PC-3 (cell line): ENCODE results near the gene CAST. TPM values are rescaled to one million over a fixed set of nuclear protein-coding genes. Genes with fewer than 3 reads are reported as not detected.
A peak's percentile ranks its signal among the peaks of the same experiment; 100 is the strongest.

Source experiments
- ATAC-seq: fragments of 200-7000 bp; cut with Tn5 transposase; 2 replicates; pipeline ENCODE4 v1.9.1; 2020; ENCODE audit warnings: mild to moderate bottlenecking, moderate library complexity
- BruUV-seq: library from RNA; stranded (reverse); fragments of 400-500 nt; replicated peaks from 2 replicates; lab custom pipeline; 2021; lab: Mats Ljungman, UMichigan
- CTCF ChIA-PET: fragments of 300-600 bp; sonication (Branson Sonifier 250); formaldehyde crosslinking; loops from one replicate; lab custom pipeline; 2022; ENCODE audit warnings: antibody characterized with exemption; lab: Charles Lee
- POLR2A ChIA-PET: fragments of 300-600 bp; sonication (Branson Sonifier 250); formaldehyde crosslinking; loops from one replicate; lab custom pipeline; 2022; ENCODE audit warnings: antibody characterized with exemption; ENCODE audit not compliant: unreplicated experiment; lab: Charles Lee
- DNase-seq: peaks from one replicate; pipeline ENCODE4 v3.0.0-alpha.2; 2015
- H2AFZ ChIP-seq: fragments of 300-600 bp; sonication (generic); 2 replicates; pipeline ENCODE4 v1.6.0; 2016; ENCODE audit warnings: antibody characterized with exemption, low read length
- H3F3A ChIP-seq: fragments of 300-600 bp; sonication (generic); one replicate; pipeline ENCODE4 v1.6.0; 2017; ENCODE audit warnings: antibody characterized with exemption, low read length, control low read depth, mild to moderate bottlenecking; ENCODE audit not compliant: unreplicated experiment
- H3K27ac ChIP-seq: fragments of 300-600 bp; sonication (generic); 2 replicates; pipeline ENCODE4 v1.5.1; 2016; ENCODE audit warnings: mild to moderate bottlenecking, low read length
- H3K27me3 ChIP-seq: fragments of 300-600 bp; sonication (generic); 2 replicates; pipeline ENCODE4 v1.6.1; 2016; ENCODE audit warnings: low read length, mixed read lengths
- H3K36me3 ChIP-seq: fragments of 300-600 bp; sonication (generic); 2 replicates; pipeline ENCODE4 v1.6.1; 2016; ENCODE audit warnings: low read depth, mixed run types, low read length, mixed read lengths
- H3K4me1 ChIP-seq: fragments of 300-600 bp; sonication (generic); 2 replicates; pipeline ENCODE4 v1.5.1; 2016; ENCODE audit warnings: low read length; ENCODE audit not compliant: insufficient read depth
- H3K4me2 ChIP-seq: fragments of 300-600 bp; sonication (generic); 2 replicates; pipeline ENCODE4 v1.6.0; 2016; ENCODE audit warnings: low read length
- H3K4me3 ChIP-seq: fragments of 300-600 bp; sonication (generic); 2 replicates; pipeline ENCODE4 v1.5.1; 2016; ENCODE audit warnings: mild to moderate bottlenecking, low read length, mixed read lengths
- H3K79me2 ChIP-seq: fragments of 300-600 bp; sonication (generic); 2 replicates; pipeline ENCODE4 v1.6.1; 2017; ENCODE audit warnings: low read length, mixed read lengths
- H3K9ac ChIP-seq: fragments of 300-600 bp; sonication (generic); 2 replicates; pipeline ENCODE4 v1.6.0; 2016; ENCODE audit warnings: mild to moderate bottlenecking, low read length
- H3K9me2 ChIP-seq: fragments of 300-600 bp; sonication (generic); replicated peaks from 2 replicates; pipeline ENCODE4 v1.6.1; 2016; ENCODE audit warnings: mixed run types, low read length, mixed read lengths
- H3K9me3 ChIP-seq: fragments of 300-600 bp; sonication (generic); 2 replicates; pipeline ENCODE4 v1.6.1; 2016; ENCODE audit warnings: low read length, mixed read lengths
- H4K20me1 ChIP-seq: fragments of 300-600 bp; sonication (generic); 2 replicates; pipeline ENCODE4 v1.6.1; 2016; ENCODE audit warnings: low read length, mixed read lengths
- EZH2 ChIP-seq: fragments of 300-600 bp; sonication (generic); IDR thresholded peaks from one replicate; pipeline ENCODE4 v1.6.1; 2017; ENCODE audit warnings: antibody characterized with exemption, mild to moderate bottlenecking, low read length; ENCODE audit not compliant: unreplicated experiment
- EZH2phosphoT487 ChIP-seq: fragments of 300-600 bp; sonication (generic); IDR thresholded peaks from 2 replicates; pipeline ENCODE4 v1.6.1; 2018; ENCODE audit warnings: mild to moderate bottlenecking, antibody characterized with exemption, low read length, borderline replicate concordance
- intact Hi-C: fragments of 100-400 bp; cut with micrococcal nuclease; formaldehyde crosslinking; loops from 2 replicates; pipeline ENCODE4 v1.9.0; 2023
- total RNA-seq: library from RNA; depleted of rRNA; stranded (reverse); fragments of >200 nt; gene quantifications from 2 replicates; pipeline ENCODE4 v1.2.3, GENCODE V29; 2014
- TF ChIP-seq, protein P1 (sequence below): fragments of 300-600 bp; sonication (generic); conservative IDR thresholded peaks from 2 replicates; pipeline ENCODE4 v1.5.1; 2017; ENCODE audit warnings: antibody characterized with exemption, low read depth, mild to moderate bottlenecking, low read length

CAST gene
- total RNA-seq, 1 experiment from 2014 or later: 73.2 TPM

DNA sequence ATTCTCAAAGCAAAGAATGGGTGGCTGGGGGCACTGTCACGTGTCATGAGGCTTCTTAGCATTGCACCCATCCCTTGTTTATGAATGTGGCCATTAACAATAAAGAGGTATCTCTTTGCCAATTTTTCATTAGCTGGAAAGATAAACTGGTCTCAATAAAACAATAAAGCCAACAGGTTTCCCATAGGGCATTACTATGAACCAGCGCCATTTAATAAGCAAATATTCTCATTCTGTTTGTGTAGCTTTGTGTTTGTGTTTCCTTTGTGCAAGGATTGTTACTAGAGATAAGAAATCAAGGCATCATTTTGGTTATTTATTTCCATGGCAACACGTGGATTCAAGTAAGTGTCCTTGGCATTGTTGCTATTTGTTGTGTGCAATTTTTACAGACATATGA is 37.6 kb upstream of the CAST start:
- Histone ChIP-seq H3K9me3 (no peaks in the 10 kb centered on the region), H3K27me3 (no peaks in the 10 kb centered on the region), H3K79me2 (no peaks in the 10 kb centered on the region), H3K4me1 (peaks cover 33% of the 10 kb centered on the region), H3K9me2 (no peaks in the 10 kb centered on the region), H3K4me3 (no peak overlapping the region), H3K9ac (no peak overlapping the region), H3K36me3 (no peaks in the 10 kb centered on the region), H3K27ac (no peak overlapping the region), H2AFZ (no peak overlapping the region), H3F3A (peaks cover 4% of the 10 kb centered on the region), H4K20me1 (no peaks in the 10 kb centered on the region), H3K4me2 (no peak overlapping the region)
- ATAC-seq: no peak
- intact Hi-C loops: loop anchor here (10.0 kb wide), 1 partner anchor 230 kb away; no protein-coding TSS in a partner anchor
- TF ChIP-seq, protein P1, sequence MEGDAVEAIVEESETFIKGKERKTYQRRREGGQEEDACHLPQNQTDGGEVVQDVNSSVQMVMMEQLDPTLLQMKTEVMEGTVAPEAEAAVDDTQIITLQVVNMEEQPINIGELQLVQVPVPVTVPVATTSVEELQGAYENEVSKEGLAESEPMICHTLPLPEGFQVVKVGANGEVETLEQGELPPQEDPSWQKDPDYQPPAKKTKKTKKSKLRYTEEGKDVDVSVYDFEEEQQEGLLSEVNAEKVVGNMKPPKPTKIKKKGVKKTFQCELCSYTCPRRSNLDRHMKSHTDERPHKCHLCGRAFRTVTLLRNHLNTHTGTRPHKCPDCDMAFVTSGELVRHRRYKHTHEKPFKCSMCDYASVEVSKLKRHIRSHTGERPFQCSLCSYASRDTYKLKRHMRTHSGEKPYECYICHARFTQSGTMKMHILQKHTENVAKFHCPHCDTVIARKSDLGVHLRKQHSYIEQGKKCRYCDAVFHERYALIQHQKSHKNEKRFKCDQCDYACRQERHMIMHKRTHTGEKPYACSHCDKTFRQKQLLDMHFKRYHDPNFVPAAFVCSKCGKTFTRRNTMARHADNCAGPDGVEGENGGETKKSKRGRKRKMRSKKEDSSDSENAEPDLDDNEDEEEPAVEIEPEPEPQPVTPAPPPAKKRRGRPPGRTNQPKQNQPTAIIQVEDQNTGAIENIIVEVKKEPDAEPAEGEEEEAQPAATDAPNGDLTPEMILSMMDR: no peak
- no peak for DNase-seq
- POLR2A ChIA-PET: no interaction called here
- BruUV-seq: no TSS peak
- CTCF ChIA-PET: no interaction called here

DNA sequence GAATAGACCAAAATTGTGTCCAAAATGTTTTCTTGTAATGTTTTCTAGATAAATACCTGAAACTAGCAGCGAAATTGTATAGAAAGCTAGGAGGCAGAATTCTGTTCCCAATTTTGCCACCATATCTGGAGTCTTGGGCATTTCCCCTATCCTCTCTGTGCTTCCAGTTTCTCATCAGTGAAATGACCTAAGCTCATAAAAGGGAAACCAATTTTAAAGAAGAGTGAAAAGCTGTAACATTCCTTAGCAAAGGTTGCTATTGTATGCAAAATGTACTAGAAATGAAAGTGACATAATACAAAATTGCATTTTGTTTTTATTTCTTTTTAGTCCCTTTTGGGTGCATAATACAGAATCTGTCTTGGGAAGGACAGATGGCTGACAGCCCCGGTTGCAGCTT is 36.8 kb upstream of the CAST start:
- intact Hi-C loops: loop anchor here (10.0 kb wide), 1 partner anchor 229 kb away; no protein-coding TSS in a partner anchor
- Histone ChIP-seq H3K4me1 (peaks cover 39% of the 10 kb centered on the region), H3K79me2 (no peaks in the 10 kb centered on the region), H3K4me2 (no peak overlapping the region), H3K9me3 (no peaks in the 10 kb centered on the region), H3K4me3 (no peak overlapping the region), H4K20me1 (no peaks in the 10 kb centered on the region), H3K27ac (no peak overlapping the region), H2AFZ (no peak overlapping the region), H3K9ac (no peak overlapping the region), H3K27me3 (no peaks in the 10 kb centered on the region), H3K36me3 (no peaks in the 10 kb centered on the region), H3K9me2 (no peaks in the 10 kb centered on the region), H3F3A (peaks cover 4% of the 10 kb centered on the region)
- no peak for DNase-seq
- ATAC-seq: no peak
- ChIA-PET CTCF (no interaction called here), POLR2A (no interaction called here)
- no TSS peak for BruUV-seq
- TF ChIP-seq EZH2 (no peak), EZH2phosphoT487 (no peak)
- TF ChIP-seq, protein P1: no peak

DNA sequence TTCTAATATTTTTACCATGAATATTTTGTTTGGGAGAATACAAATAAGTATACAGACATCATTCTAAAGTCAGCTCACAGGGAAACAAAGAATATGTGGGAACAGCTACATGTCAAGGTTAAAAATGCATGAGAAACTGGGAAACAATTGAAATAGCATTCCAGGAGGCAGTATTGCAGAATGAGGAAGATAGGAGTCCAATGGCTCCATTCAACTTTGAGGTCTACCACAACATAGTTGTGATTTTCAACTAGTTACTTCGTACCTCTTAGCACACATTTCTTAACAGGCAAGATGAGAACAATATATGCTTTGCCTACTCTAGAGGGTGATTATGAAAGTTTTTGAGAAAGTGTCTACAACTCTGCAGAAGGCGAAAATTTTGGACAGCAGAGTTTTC is 35.2 kb upstream of the CAST start:
- ChIA-PET CTCF (no interaction called here), POLR2A (no interaction called here)
- H3F3A ChIP-seq: peaks cover 4% of the 10 kb centered on the region
- peak overlapping the region; percentile 96 for H3K27ac ChIP-seq
- DNase-seq (peak; percentile 7), ATAC-seq (no peak)
- no peaks in the 10 kb centered on the region for H4K20me1 ChIP-seq
- BruUV-seq: no TSS peak
- H3K27me3 ChIP-seq: no peaks in the 10 kb centered on the region
- no peaks in the 10 kb centered on the region for H3K9me2 ChIP-seq
- H2AFZ ChIP-seq: no peak overlapping the region
- peak overlapping the region; percentile 79; the same call in 1 of the 2 replicates for H3K4me2 ChIP-seq
- H3K4me1 ChIP-seq: peaks cover 49% of the 10 kb centered on the region
- no peaks in the 10 kb centered on the region for H3K36me3 ChIP-seq
- no peak overlapping the region for H3K4me3 ChIP-seq
- no peak overlapping the region; the same call in 1 of the 2 replicates for H3K9ac ChIP-seq
- no peaks in the 10 kb centered on the region for H3K9me3 ChIP-seq
- intact Hi-C loops: loop anchor here (10.0 kb wide), 1 partner anchor 228 kb away; no protein-coding TSS in a partner anchor
- TF ChIP-seq, protein P1: no peak
- no peak for TF ChIP-seq EZH2
- TF ChIP-seq EZH2phosphoT487: no peak
- no peaks in the 10 kb centered on the region for H3K79me2 ChIP-seq
